LNCaP clone FGC (cell line): ENCODE results near the gene NARF.

Source experiments
- DNase-seq: peaks from one replicate; pipeline ENCODE4 v3.0.0-alpha.2; 2011; ENCODE audit warnings: low read depth
- H3K4me3 ChIP-seq: 2 replicates; pipeline ENCODE4 v1.5.1; 2011; ENCODE audit warnings: mild to moderate bottlenecking, low read depth, low read length, control low read depth
- TF ChIP-seq, protein P1 (sequence below): IDR thresholded peaks from 2 replicates; pipeline ENCODE4 v1.5.1; 2012; ENCODE audit warnings: mild to moderate bottlenecking; ENCODE audit not compliant: control insufficient read depth, insufficient read depth; ENCODE audit errors: extremely low read depth

NARF gene

DNA sequence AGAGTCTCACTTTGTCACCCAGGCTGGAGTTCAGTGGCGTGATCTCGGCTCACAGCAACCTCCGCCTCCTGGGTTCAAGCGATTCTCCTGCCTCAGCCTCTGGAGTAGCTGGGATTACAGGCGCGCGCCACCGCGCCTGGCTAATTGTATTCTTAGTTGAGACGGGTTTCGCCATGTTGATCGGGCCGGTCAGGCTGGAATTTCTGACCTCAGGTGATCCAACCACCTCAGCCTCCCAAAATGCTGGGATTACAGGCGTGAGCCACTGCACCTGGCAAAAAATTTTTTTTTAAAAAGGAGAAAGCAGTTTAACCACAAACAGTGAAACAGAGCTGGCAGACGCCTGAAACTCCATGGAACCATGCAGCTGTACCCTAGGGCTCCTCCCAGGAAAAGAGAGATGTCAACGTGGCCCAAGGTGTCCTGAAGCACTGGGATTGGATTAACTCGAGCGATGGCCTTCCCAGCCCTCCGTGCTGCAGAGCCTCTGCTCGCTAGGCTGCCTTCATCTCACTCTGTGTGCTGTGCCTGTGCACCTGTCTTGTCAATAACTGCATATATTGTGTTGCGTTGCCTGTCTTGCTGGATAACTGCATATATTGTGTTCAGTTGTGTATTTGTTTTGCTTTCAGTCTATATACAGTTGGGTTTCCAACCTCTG lies 31.4 kb downstream of the NARF start:
- no peak for DNase-seq
- TF ChIP-seq, protein P1, sequence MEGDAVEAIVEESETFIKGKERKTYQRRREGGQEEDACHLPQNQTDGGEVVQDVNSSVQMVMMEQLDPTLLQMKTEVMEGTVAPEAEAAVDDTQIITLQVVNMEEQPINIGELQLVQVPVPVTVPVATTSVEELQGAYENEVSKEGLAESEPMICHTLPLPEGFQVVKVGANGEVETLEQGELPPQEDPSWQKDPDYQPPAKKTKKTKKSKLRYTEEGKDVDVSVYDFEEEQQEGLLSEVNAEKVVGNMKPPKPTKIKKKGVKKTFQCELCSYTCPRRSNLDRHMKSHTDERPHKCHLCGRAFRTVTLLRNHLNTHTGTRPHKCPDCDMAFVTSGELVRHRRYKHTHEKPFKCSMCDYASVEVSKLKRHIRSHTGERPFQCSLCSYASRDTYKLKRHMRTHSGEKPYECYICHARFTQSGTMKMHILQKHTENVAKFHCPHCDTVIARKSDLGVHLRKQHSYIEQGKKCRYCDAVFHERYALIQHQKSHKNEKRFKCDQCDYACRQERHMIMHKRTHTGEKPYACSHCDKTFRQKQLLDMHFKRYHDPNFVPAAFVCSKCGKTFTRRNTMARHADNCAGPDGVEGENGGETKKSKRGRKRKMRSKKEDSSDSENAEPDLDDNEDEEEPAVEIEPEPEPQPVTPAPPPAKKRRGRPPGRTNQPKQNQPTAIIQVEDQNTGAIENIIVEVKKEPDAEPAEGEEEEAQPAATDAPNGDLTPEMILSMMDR, result no peak
- no peak overlapping the region for H3K4me3 ChIP-seq

DNA sequence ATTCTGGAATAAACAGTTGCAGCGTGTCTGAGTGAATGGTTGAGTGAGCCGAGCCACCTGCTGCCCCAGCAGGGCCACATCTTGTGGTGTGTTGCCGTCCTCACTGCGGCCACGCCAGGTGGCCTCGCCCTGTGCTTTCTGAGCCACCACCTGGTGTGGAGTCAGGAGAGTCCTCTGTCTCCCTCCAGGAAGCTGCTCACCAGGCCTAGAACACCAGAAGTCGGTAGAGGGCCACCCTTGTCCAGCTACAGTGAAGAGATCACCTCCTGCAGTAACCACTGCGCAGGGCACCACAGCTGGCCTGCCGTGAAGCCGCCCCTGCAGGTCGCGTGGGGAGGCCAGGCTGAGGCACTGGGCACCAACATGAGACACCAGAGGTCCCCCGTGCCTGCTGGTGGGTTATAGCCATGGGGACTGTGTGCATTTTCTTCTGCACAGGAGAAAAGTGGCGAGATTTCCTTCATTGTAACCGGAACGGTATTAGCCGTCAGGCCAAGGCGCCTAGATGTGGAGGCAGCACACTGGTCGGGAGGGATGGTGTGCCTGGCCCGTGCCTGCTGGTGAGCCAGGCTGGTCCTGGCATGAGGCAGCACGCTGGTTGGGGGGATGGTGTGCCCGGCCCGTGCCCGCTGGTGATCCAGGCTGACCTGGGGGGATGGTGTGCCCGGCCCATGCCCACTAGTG lies 32.1 kb downstream of the NARF start:
- no peak overlapping the region for H3K4me3 ChIP-seq
- DNase-seq, result no peak
- TF ChIP-seq, protein P1, result no peak

DNA sequence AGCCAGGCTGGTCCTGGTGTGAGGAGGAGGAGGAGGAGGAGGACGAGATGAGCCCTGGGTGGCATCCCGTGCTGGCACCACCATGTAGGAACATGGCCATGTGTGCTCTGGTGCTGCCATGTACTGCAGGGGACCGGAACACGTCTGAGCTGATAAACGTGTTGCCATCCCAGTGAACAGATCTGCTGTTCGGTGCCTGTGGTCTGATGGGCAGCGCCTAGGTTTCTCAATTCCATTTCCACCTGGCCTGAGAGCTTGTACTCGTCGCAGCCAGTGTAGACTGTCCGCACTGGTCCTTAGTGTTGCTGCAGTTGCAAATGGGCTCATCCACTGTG lies 32.6 kb downstream of the NARF start:
- TF ChIP-seq, protein P1, result no peak
- no peak overlapping the region for H3K4me3 ChIP-seq
- DNase-seq, result no peak

DNA sequence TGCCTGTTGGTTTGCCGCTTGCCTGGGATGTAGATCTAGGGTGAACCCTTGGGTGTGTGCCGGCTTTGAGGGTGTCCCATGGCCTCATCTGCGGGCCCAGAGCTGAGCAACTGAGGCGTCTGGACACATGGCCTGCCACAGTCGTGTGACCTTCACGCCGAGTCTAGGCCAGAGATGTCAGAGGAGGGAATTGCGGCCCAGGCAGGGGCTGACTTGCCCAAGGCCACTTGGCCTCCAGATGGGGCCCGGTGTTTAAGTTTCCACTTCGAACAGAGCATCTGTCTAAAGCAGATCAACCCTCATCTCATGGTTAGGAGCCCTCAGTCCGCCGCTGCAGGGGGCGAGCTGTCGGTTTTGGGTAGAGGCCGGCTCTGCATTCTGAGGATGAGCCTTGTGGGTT lies 33.0 kb downstream of the NARF start:
- TF ChIP-seq, protein P1, result no peak
- H3K4me3 ChIP-seq, result no peak overlapping the region
- no peak for DNase-seq

DNA sequence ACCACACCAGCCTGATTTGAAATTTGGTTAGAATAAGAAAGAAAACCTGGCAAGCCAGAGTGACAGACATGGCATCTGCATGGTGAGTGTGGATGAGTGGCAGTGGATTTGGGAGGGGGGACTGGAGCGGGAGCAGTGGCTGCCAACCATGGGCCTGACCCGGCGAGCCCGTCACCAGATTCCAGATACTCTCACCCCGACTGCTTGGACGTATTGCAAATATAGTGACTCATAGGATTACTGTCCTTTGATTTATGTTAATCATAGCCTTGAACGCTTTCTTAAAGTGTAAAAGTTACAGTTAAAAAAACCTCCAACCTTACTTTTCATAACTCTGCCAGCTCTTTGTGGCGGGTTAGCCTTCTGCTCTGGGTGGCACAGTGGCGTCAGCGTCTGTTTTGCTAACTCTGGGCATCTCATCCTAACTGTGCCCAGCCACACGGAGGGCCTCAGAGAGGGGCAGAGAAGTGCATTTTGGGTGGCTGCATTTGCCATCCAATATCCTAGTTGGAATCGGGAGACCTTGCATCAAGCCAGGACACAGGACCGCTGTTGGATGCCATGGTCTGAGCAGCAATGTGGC lies 34.2 kb downstream of the NARF start:
- TF ChIP-seq, protein P1, result no peak

DNA sequence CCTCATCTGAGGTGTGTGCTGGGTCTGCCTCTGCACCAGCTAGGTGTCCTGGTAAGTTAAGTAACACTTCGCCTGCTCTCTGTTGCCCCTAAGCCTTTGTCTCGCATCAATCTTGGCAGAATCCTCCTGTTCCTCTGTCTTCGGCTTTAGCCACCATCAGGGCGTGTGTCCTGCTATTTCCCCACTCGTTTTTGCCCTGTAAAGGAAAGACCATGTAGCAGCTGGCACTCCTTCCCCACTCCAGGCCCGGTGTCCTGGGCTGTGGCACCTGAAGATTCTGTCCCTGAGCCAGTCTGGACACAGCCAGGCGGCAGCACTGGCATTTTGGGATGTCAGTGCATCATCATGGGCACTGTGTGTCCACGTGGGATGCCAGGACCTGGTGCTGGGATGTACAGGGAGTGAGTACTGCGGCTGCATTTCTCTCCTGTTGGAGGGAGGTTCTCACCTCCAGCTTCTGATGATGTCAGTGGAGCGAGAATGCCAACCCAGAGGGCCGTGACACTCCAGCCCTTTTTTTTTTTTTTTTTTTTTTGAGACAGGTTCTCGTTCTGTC lies 34.8 kb downstream of the NARF start:
- DNase-seq, result no peak
- TF ChIP-seq, protein P1, result no peak
- H3K4me3 ChIP-seq, result no peak overlapping the region

More for the DNA sequence above, 34.2 kb downstream of the NARF start:
- DNase-seq, result no peak
- no peak overlapping the region for H3K4me3 ChIP-seq
